ENCODE results near the gene IL13RA1.
"Not testable (repeated sequence)": the region's sequence is repeated elsewhere in the genome, so short reads cannot be mapped to it uniquely, and the experiment has no call there.

Gene IL13RA1

GRCh38 chrX:118780911-118781310 is 53.5 kb downstream of the IL13RA1 start:
- H3K27ac Mint-ChIP-seq, result no peak overlapping the region
- H3K36me3 Mint-ChIP-seq (ENCODE audit: low read depth), result no peaks in the 10 kb centered on the region
- H3K27me3 Mint-ChIP-seq (ENCODE audit: low read depth), result peaks cover 4% of the 10 kb centered on the region
- no peaks in the 10 kb centered on the region for H3K4me1 Mint-ChIP-seq (ENCODE audit: low read depth)
- H3K9me3 Mint-ChIP-seq, result no peaks in the 10 kb centered on the region
- no peak overlapping the region for H3K4me3 Mint-ChIP-seq

GRCh38 chrX:118795528-118796280 is 68.3 kb downstream of the IL13RA1 start:
- Mint-ChIP-seq H3K27me3 (ENCODE audit: low read depth) (peaks cover 2% of the 10 kb centered on the region), H3K4me3 (no peak overlapping the region), H3K27ac (no peak overlapping the region), H3K4me1 (ENCODE audit: low read depth) (no peaks in the 10 kb centered on the region), H3K36me3 (ENCODE audit: low read depth) (no peaks in the 10 kb centered on the region), H3K9me3 (no peaks in the 10 kb centered on the region)

- Mint-ChIP-seq H3K4me1 (ENCODE audit: low read depth) (no peaks in the 10 kb centered on the region), H3K4me3 (no peak overlapping the region), H3K9me3 (no peaks in the 10 kb centered on the region), H3K27me3 (ENCODE audit: low read depth) (peaks cover 12% of the 10 kb centered on the region), H3K36me3 (ENCODE audit: low read depth) (no peaks in the 10 kb centered on the region), H3K27ac (no peak overlapping the region)
These were observed 75.5 kb downstream of the IL13RA1 start for GRCh38 chrX:118802857-118803256.

DNA sequence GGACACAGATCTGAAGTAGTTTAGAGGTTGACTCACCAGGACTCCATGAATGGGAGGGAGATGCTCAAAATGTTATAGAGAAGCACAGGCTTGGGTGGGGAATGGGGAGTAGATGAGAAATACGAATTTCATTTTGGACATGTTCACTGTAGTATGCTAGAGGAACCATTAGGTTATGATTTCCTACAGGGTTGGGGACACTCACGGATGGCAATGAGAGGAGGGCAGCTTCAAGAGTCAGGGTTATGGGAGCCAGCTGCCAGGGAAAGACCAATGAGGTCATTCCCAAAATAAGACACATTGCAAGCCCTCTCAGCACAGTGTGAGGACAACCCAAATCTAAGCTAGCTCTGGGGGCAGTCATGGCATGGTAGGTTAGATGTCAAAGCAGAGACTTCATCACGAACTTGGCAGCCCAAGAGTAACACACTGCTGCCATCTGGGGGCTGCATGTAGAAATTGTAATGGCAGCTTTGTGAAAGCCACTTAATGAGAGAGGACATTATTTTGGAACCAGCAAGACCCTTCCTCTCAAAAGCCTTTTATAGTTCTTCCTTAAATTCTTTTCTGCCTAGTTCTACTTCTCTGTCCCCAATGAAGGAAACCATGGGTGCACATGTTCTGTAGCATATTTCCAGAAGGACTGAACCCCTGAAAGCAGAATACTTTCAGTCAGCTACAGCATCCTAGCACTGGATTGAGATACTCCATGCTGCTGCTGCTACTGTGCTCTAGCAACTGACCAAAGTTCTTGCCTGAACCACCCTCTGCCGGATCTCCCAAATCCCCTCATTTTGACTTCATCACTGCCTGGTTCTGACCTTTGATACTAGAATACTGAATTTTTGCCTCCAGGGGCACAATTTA is 80.0 kb downstream of the IL13RA1 start:
- Mint-ChIP-seq H3K27ac (no peak overlapping the region), H3K4me3 (no peak overlapping the region), H3K4me1 (ENCODE audit: low read depth) (no peaks in the 10 kb centered on the region), H3K9me3 (no peaks in the 10 kb centered on the region), H3K27me3 (ENCODE audit: low read depth) (peaks cover 17% of the 10 kb centered on the region), H3K36me3 (ENCODE audit: low read depth) (no peaks in the 10 kb centered on the region)

DNA sequence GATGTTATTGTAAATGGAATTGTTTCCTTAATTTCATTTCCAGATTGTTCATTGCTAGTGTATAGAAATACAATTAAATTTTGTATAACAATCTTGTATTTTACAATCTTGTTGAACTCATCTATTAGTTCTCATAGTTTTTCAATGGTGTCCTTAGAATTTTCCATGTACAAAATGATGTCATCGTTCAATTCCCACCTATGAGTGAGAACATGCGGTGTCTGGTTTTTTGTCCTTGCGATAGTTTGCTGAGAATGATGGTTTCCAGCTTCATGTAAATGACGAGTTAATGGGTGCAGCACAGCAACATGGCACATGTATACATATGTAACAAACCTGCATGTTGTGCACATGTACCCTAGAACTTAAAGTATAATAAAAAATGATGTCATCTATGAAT is 89.9 kb downstream of the IL13RA1 start:
- H3K27me3 Mint-ChIP-seq (ENCODE audit: low read depth), result peaks cover 20% of the 10 kb centered on the region
- not testable (repeated sequence) for H3K4me3 Mint-ChIP-seq; H3K4me1 Mint-ChIP-seq (ENCODE audit: low read depth); H3K9me3 Mint-ChIP-seq; H3K36me3 Mint-ChIP-seq (ENCODE audit: low read depth); H3K27ac Mint-ChIP-seq

DNA sequence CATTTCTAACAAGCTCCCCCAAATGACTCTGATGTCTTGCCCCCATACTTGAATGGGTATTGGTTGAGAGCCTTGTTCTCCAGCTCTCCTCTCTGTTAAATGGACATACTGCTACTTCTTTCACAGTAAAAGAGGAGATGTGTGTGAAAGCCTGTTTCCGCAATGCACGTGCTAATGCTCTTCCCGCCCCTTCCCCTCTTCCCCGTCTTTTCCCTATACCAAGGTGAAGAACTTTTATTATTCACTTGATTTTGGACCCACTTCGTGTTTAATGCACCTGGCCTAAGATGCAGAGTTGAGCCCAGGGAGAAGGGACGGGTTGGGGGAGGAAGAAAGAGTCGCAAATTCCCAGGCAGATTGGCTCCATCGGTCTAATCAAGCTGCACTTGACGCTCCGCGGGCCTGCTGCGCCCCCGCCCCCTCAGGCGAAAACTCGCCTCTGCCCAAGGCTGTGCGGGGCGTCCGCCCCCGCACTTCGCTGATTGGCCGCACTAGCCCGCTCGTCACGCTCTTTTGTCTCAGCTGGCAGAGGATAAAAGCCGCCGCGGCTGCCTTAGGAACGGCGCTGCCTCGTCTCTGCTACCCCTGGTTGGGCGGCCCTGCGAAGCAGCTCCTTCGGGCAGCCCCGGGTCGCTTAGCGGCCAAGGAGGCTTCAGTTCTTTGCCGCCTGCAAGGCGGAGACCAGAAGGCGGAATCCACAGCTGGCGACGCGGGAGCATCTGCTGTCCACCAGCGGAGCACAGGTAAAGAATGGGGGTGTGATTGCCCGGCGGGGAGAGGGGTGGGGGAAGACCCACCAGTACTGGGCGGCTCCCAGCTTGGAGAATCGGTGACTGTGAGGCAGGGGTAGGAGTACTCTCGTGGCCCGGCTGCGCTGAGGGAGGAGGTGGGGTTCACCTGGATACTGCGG is 96.1 kb downstream of the IL13RA1 start, which contains the start of gene ZCCHC12:
Gene ZCCHC12 (plus strand): TSS at position 562 of the 910 bp plus-strand sequence. CDS start 1,421 bp downstream, outside the sequence.
- Mint-ChIP-seq H3K27ac (no peak within 1 kb of the TSS), H3K9me3 (no peaks in the 10 kb centered on the region)

GRCh38 chrX:118824173-118824730 is 96.8 kb downstream of the IL13RA1 start:
- Mint-ChIP-seq H3K9me3 (no peaks in the 10 kb centered on the region), H3K4me1 (ENCODE audit: low read depth) (peaks cover 2% of the 10 kb centered on the region), H3K27me3 (ENCODE audit: low read depth) (peaks cover 72% of the 10 kb centered on the region), H3K27ac (no peak overlapping the region), H3K36me3 (ENCODE audit: low read depth) (no peaks in the 10 kb centered on the region), H3K4me3 (peak overlapping the region; percentile 21)

More for the DNA sequence above, 96.1 kb downstream of the IL13RA1 start, which contains the start of gene ZCCHC12:
- no peaks in the 10 kb centered on the region for H3K36me3 Mint-ChIP-seq (ENCODE audit: low read depth)
- peaks cover 68% of the 10 kb centered on the region for H3K27me3 Mint-ChIP-seq (ENCODE audit: low read depth)
- peak within 1 kb of the TSS; percentile 21 for H3K4me3 Mint-ChIP-seq
- peaks cover 2% of the 10 kb centered on the region for H3K4me1 Mint-ChIP-seq (ENCODE audit: low read depth)

DNA sequence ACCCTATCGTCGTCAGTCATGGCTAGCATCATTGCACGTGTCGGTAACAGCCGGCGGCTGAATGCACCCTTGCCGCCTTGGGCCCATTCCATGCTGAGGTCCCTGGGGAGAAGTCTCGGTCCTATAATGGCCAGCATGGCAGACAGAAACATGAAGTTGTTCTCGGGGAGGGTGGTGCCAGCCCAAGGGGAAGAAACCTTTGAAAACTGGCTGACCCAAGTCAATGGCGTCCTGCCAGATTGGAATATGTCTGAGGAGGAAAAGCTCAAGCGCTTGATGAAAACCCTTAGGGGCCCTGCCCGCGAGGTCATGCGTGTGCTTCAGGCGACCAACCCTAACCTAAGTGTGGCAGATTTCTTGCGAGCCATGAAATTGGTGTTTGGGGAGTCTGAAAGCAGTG is 97.8 kb downstream of the IL13RA1 start:
- Mint-ChIP-seq H3K36me3 (ENCODE audit: low read depth) (no peaks in the 10 kb centered on the region), H3K4me3 (no peak overlapping the region), H3K4me1 (ENCODE audit: low read depth) (peaks cover 2% of the 10 kb centered on the region), H3K9me3 (no peaks in the 10 kb centered on the region), H3K27me3 (ENCODE audit: low read depth) (peaks cover 76% of the 10 kb centered on the region), H3K27ac (no peak overlapping the region)

- H3K4me1 Mint-ChIP-seq (ENCODE audit: low read depth), result no peaks in the 10 kb centered on the region
These were observed 112.0 kb downstream of the IL13RA1 start for GRCh38 chrX:118839334-118839958.

More at GRCh38 chrX:118839334-118839958, 112.0 kb downstream of the IL13RA1 start:
- no peaks in the 10 kb centered on the region for H3K9me3 Mint-ChIP-seq
- peaks cover 22% of the 10 kb centered on the region for H3K27me3 Mint-ChIP-seq (ENCODE audit: low read depth)
- H3K27ac Mint-ChIP-seq, result no peak overlapping the region
- H3K36me3 Mint-ChIP-seq (ENCODE audit: low read depth), result no peaks in the 10 kb centered on the region
- peak overlapping the region; percentile 17 for H3K4me3 Mint-ChIP-seq
